Activated CD4-positive, alpha-beta T cell treated with anti-CD3 and anti-CD28 coated beads, Interleukin-2, Interleukin-4, amounts not matched to agents 100 ng/mL and 50 ng/mL, durations not matched to agents 16 hours and 8 hours (primary cell): Measurements from ENCODE around the gene PLCD1.

Experiments
- DNase-seq: peaks from one replicate; pipeline ENCODE4 v3.0.0-alpha.2; 2020; ENCODE audit warnings: low spot score

Gene PLCD1

DNA sequence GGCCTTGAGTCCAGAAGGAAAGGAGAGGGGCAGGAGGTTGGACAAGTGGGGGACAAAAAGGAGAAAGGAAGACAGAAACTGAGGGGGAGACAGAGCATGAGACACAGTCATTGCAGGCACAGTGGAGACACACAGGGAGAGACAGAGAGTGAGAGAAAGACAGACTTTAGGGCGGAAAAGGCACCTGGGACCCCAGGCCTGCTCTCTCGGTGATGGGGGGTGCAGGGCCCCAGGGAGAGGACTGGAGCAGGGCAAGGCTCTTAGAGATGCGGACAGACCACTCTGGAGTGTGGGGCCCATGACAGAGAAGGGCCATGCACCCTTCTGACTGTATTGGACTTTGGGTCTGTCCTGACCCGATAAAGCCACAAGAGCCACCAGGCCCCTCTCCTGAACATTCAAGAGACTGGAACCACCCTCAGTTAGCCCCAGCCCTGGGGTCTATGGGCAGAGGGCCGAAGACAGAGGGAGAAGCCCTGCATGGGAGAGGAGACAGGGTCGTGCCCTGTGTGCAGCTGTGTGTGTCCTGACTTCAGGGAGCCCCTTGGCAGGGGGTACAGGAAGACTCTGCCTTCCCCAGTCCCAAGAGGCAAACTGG is 12.5 kb downstream of the PLCD1 start:
- DNase-seq, result no peak

DNA sequence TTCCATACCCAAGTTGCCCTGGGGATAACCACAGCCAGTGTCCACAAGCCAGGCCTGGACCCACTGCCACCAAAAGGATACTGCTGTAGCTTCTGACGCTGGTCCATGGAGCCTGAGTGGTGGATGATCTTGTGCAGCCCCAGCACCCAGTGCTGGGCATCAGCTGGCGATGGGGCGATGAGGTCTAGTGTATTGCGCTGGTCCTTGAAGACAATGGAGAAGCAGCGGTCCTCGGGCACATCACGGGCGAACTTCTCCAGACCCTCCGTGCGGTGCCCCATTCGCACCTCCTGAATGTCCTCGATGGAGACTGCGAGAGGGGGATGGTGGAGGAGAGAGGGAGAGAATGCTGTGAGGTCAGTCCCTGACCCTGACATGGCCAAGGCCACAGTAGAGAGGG is 13.0 kb downstream of the PLCD1 start:
- no peak for DNase-seq

DNA sequence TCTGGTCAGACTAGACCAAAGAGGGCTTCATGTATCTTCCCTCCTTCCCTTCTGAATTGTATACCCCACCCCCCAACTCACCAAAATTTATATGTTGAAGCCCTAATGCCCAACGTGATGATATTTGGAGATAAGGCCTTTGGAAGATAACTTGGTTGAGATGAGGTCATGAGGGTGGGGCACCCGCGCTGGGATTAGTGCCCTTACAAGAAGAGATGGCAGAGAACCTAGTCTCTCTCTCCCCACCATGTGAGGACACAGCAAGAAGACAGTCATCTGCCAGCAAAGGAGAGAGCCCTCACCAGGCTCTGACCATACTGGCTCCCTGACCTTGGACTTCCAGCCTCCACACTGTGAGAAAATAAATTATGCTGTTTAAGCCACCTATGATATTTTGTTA is 13.5 kb downstream of the PLCD1 start:
- DNase-seq, result no peak

DNA sequence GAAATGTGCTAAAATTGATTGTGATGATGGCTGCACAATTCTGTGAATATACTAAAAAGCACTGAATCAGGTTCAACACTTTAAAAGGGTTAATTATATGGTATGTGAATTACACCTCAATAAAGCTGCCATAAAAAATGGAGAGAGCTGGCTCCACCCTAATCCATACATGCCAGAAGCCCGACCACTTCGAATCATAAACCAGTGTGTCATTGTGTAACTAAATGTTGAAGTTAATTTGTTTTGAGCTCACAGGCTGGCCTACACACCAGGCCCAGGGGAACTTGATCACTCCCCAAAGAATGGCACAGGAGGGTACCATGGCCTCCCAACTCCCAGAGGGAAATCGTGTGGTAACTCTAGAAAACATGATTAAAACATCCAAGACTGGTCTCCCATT is 14.0 kb downstream of the PLCD1 start:
- DNase-seq, result no peak

DNA sequence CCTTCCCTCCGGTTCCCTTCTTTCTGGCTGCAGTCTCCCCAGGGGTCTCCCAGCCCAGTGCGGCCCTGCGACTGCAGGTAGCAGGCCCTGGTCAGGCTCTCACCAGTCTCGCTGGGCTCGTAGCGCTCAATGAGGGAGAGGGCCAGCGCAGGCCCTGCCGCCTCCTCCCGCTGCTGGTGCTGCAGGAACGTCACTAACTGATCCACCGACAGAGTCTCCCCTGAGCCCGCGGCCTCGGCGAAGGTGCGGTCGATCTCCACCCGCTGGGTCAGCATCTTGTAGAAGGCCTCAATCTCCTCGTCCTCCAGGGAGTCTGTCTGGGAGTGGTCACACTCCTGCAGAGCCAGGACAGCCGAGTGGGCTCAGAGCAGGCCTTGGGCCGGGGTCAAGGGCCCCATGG is 18.3 kb downstream of the PLCD1 start:
- no peak for DNase-seq

DNA sequence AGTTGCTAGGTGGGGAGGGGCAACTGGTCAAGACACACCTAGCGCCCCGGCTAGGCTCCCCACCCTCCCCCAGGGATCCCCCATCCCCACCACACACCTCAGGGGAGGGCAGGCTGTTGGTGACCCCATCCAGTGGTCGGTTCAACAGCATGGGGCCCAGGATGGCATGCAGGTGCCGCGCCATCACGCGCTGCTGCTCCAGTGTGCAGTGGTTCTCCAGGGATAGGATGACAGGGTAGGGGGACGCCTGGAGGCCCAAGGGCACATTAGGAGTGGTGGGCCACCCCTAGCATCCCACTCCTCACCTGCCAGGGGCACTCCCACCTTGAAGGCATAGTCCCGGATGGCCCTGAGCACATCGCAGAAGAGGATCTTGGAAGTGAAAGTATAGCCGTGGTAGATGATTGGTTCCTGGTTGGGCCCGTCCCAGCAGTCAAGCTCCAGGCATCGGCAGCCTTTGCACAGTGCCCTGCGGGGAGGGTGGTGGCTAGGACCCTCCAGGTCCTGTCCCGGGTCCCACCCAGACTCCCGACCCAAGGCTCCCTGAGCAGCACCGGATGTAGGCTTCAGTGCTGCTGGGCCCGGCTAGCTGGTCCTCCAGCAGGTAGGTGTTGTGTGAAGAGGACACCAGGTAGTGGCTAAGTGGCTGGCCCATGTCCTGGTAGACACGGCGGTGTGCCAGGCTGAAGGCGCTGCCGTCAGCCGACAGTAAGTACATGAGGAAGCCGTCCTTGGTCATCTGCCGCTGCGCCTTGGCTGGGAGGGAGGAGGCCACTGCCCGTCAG is 19.4 kb downstream of the PLCD1 start:
- no peak for DNase-seq

DNA sequence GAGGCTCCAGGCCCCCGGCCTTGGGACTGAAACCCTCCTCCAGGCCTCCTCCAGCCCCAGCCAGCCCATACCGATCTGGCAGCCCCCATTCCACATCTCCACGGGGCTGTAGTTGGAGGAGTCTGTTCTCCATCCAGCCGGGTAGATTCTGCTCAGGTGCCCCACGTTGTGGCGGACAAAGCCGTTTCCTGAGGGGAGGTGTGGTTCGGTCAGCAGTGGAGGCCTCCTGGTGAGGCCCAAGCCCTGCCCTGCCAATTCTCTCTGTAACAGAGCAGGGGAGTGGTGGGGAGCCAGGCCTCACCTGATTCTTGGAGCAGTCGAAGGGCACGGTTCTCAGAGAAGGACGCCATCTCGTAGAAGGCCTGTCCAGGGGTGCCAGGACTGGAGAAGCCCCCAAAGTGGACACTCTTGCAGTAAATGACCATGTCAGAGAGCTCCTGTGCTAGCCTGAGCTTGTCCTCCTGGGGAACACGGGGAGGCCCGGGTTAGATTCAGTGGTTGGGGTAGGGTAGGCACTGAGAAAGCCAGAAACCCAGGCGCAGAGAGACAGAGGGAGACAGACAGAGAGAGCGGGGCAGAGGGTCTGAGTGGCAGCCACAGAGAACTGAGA is 20.4 kb downstream of the PLCD1 start:
- DNase-seq, result no peak

DNA sequence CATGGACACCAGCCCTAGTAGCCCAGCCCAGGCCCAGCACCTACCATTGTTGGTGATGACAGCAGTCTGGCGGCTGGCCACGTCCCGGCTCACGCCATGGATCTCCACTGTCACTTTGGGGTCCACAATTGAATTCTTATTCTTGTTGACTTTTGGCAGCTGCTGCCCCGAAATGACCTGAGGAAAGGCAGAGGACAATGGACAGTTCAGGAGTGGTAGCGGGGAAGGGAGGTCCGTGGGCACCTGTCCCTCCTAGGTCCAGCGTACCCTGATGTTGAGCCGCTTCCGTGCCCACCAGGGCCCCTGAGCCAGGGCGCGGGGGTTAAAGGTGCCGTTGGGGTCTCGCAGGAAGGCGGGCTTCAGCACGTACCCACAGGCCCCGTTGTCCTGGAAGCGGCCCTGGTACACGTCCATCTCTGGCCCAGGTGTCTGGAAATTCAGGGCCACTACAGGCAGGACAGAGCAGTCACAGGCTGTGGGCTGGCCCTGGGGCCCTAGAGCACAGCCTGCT is 21.2 kb downstream of the PLCD1 start:
- no peak for DNase-seq

DNA sequence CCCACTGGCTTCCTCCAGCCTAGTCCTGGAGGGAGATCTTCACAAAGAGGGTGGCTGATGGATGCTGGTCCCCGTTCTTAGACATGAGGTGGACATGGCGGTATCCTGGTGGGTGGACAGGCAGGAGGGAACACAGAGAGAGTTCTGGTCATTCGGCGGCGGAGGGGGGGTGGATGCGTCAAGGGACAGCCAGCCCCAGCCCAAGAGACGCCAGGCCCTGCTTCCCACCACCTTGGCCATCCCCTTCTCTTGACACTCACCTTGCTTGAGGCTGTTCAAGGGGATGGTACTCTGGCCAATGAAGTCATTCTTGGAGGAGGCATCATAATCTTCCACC is 21.7 kb downstream of the PLCD1 start:
- DNase-seq, result no peak

DNA sequence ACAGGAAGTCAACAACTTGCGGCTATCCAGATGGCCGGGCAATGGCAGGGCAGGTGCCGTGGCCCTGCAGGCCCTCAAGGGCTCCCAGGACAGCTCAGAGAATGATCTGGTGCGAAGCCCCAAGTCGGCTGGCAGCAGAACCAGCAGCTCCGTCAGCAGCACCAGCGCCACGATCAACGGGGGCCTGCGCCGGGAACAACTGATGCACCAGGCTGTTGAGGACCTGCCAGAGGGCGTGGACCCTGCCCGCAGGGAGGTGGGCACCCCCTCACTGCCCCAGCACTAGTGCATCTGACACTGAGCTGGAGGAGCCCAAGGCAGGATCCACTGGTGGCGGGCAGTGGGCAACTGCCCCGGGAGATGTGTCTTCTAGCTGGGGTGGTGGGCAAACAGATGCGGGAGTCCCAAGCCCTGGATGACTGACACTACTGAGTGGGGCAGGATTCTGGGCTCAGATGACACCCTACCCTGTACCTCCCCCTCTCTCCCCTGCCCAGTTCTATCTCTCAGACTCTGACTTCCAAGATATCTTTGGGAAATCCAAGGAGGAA is 22.9 kb downstream of the PLCD1 start:
- no peak for DNase-seq

DNA sequence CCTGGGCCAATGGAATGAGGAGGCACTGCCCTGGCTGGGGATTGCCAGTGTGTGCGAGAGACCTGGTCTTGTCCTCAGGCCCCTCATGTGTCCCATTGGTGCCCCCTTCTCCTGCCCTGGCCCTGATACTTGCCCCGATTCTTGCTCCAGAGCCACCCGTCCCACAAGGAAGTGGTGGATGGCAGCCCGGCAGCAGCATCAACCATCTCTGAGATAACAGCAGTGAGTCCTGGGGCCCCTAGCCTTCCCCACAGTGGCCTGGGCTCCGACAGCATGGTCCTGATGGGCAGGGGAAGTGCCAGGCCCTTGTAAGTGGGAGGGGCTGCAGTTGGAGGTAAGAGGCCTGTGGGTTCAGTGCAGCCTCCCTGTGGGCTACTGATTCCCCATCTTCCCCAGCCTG is 23.4 kb downstream of the PLCD1 start:
- DNase-seq, result no peak

DNA sequence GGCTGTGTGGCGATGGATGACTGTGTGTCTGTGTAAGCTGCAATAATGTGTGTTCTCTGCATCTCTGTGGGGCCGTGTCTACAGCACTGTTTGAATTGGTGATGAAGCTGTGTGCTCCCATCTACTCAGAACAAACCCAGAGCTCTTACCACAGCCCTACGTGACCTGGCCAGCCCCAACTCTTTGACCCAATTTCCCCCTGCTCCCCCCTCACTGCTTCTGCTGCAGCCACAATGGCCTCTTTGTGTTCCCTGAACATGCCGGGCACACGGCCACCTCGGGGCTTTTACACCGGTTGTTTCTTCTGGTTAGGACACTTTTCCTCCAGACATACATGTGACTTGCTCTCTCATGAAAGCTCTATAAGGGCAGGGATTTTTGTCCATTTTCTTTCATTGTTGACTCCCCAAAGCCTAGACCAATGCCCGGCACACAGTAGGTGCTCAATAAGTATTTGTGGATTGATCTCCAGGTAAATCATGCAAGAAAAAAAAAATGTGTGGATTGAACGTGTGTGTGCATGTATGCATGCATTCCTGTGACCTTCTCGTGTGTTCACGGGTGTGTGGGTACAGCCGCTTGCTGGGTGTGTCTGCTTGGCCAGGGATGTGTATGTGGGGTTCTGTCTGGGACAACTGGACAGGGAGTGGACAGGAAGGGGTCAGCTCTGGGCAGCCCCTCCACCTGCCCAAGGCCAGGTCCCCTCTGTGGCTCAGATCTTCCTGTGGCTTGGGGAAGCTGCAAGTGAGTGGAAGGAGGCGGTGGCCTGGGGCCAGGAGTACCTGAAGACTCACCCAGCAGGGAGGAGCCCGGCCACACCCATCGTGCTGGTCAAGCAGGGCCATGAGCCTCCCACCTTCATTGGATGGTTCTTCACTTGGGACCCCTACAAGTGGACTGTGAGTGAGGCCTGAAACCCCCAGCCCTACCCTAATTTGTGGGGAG is 24.1 kb downstream of the PLCD1 start:
- no peak for DNase-seq

DNA sequence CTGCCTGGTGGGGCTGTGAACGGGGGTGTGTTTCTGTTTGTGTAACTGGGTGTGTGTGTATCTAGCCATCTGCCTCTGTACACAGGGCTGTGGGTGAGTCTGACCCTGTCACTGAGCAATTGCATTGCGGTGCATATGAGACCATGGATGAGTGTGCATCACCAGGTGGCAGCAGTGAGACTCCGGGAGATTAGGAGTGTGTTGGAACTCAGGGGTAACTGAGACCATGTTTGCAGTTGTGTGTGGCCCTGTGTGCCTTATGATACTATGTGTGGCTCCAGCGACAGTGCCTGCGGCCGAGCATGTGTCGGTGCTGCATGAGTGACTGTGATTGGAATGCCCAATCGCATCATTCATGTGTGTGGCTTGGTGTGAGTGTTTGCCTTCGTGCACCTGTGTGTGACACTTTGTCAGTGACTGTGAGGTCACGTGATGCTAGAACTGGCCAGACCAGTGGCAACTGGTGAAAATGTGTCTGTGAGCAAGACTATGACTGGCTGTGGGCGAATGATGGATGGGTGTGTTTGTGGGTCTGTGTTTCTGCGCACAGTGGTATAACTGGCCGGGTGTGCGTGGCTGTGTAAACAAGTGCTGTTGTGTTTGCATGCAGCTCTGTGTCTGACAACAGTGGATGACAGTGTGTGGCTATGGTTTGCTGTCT is 24.9 kb downstream of the PLCD1 start:
- DNase-seq, result peak; percentile 59

DNA sequence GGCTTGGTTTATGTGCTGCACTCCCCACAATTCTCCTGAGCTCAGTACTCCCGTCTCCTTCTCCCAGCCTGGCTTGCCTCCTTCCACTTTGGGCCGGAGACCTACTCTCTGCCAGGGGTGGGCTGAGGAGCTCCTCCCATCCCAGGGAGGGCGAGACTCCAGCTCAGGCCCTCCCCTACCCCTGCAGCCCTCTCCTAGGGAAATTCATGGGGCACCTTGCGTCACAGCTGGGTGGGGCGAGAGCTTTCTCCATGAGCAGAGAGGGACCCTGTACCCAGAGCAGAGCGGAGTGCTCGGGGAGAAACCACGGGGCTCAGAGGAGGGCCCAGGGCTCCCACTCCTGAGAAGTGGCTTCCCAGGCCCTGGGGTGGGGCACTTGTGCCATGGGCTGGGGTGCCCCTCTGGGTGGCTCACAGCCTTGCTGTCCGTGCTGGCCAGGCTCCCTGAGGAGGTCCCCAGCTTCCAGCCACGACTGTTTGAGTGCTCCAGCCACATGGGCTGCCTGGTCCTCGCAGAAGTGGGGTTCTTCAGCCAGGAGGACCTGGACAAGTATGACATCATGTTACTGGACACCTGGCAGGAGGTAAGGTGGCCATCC is 25.5 kb downstream of the PLCD1 start:
- DNase-seq, result no peak

DNA sequence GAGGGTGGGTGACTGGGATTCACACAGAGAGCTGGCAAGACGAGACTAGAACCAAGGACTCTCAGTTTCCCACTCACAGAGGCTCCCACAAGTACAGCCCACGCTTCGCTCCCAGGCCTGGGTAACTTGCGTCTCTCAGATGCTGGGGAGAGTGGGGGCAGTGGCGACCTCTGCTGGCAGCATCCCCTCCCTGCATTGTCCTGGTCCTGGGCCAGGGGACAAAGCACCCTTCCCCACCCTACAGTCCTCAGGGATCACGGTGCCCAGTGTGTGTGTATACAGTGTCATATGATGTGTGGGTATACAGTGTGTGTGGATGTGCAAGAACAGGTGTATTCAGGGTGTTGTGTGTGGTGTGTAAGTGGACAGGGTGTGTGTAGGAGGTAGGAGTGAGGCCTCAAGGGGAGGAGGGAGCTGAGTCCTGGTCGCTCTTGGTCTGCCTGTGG is 26.0 kb downstream of the PLCD1 start:
- peak; percentile 52 for DNase-seq

DNA sequence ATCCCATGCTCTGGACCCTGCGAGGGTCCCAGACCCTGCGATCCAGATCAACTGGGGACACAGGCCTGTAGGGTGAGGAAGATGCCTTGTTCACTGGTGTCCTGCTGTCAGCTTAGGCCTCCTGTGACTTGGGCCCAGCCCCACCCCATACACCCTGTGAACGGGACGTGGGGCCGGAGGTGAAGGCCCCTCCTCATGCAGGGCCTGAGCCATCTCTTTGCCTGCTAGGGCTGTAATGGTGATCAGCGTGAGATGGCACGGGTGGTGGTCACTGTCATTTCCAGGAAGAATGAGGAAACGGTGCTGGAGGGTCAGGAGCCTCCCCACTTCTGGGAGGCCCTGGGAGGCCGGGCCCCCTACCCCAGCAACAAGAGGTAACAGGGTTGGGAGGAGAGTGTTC is 26.5 kb downstream of the PLCD1 start:
- DNase-seq, result no peak

DNA sequence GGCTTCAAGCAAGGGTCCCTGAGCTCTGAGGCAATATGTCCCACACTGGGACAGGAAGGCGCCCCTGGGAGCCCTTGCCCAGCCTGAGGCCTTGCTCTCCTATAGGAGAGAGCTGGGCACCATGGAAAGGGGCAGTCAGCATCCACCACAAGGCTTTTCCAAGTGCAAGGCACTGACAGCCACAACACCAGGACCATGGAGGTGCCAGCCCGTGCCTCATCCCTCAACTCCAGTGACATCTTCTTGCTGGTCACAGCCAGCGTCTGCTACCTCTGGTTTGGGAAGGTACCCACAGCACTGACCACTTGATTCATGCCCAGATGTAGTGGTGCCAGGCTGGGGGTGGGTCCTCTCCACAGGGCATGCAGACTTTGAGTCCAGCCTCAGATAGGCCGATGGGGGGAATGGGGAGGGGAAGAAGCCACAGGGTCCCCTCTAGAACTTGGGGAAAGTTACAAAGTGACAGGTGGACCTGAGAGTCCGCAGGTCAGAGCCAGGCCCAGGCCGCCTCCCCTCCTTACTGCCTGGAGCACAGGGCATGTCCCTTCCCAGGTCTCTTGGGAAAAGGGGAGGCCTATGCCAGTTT is 27.1 kb downstream of the PLCD1 start:
- no peak for DNase-seq

DNA sequence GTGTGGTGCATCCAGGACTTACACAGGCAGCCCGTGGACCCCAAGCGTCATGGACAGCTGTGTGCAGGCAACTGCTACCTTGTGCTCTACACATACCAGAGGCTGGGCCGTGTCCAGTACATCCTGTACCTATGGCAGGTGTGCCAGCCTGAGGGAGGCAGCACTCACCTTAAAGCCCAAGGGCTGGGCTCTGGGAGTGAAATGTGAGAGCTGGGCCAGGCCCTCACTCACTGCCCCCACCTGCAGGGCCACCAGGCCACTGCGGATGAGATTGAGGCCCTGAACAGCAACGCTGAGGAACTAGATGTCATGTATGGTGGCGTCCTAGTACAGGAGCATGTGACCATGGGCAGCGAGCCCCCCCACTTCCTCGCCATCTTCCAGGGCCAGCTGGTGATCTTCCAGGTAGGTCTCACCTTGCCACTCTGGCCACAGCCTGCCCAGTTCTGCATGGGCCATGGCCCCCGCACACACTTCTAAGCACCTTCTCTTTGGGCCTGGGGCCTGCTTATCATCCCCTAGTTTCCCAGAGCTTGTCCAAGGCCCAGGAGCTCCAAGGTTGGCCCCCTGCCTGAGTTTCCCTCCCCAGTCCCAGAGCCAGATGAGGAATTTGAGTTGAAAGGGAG is 27.9 kb downstream of the PLCD1 start:
- DNase-seq, result no peak

DNA sequence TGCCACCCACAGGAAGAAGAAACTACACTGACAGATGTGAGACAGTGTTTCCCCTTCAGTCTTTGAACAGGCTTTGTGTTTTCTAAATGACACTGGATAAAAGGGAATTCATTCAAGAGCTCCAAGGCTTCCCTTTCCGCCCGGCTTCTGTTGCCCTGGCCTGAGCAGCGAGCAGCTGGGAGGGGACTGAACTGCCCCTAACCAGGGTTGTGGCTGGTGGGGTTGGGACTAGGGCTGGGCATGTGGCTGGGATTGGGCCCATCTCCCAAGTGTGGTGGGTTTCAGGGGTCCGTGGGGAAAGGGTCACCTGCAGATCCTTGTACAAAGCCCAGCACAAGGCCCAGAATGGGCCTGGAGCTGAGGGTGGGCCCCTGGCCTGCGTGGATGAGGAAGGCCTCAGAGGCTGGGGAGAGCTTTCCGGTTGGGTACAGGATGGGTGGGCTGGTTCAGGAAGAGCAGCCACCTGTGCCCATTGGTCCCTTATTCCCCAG is 28.4 kb downstream of the PLCD1 start:
- no peak for DNase-seq
